Neuron (in vitro differentiated cells): ENCODE data around the gene MADD.
A peak's percentile ranks its signal among the peaks of the same experiment; 100 is the strongest.

ENCODE experiments used
- H2AFZ ChIP-seq: one replicate; pipeline ENCODE4 v1.6.1; 2013; ENCODE audit warnings: low read depth, mild to moderate bottlenecking, inconsistent platforms, low read length, moderate library complexity
- H3K27me3 ChIP-seq: one replicate; pipeline ENCODE4 v1.6.1; 2013; ENCODE audit warnings: low read length; ENCODE audit not compliant: insufficient read depth
- H3K36me3 ChIP-seq: one replicate; pipeline ENCODE4 v1.6.1; 2013; ENCODE audit warnings: low read length; ENCODE audit not compliant: insufficient read depth
- H3K4me1 ChIP-seq: one replicate; pipeline ENCODE4 v1.6.1; 2013; ENCODE audit warnings: low read length; ENCODE audit not compliant: insufficient read depth
- H3K4me3 ChIP-seq: 2 replicates; pipeline ENCODE4 v1.5.1; 2013; ENCODE audit warnings: mild to moderate bottlenecking, low read length, moderate library complexity
- H3K9me3 ChIP-seq: one replicate; pipeline ENCODE4 v1.6.1; 2013; ENCODE audit warnings: low read length

The MADD gene

GRCh38 chr11:47257517-47258316 is 12.2 kb upstream of the MADD start, which contains the start of gene NR1H3:
TSS of gene NR1H3 (plus strand) at chr11:47257996. CDS start at chr11:47259217, 1,221 bp downstream.
- Histone ChIP-seq H3K9me3 (no peaks in the 10 kb centered on the region), H2AFZ (no peak within 1 kb of the TSS), H3K4me3 (peak within 1 kb of the TSS; percentile 27), H3K27me3 (no peaks in the 10 kb centered on the region), H3K36me3 (peaks cover 7% of the 10 kb centered on the region), H3K4me1 (peaks cover 7% of the 10 kb centered on the region)

GRCh38 chr11:47258317-47258902 is 11.5 kb upstream of the MADD start:
- peak overlapping the region; percentile 27 for H3K4me3 ChIP-seq
- no peak overlapping the region for H2AFZ ChIP-seq
- peaks cover 6% of the 10 kb centered on the region for H3K36me3 ChIP-seq
- no peaks in the 10 kb centered on the region for H3K9me3 ChIP-seq
- no peaks in the 10 kb centered on the region for H3K27me3 ChIP-seq
- peaks cover 7% of the 10 kb centered on the region for H3K4me1 ChIP-seq

- H2AFZ ChIP-seq = no peak overlapping the region
- H3K9me3 ChIP-seq = no peaks in the 10 kb centered on the region
- peaks cover 7% of the 10 kb centered on the region for H3K4me1 ChIP-seq
- H3K27me3 ChIP-seq = no peaks in the 10 kb centered on the region
- no peak overlapping the region for H3K4me3 ChIP-seq
- H3K36me3 ChIP-seq = peaks cover 4% of the 10 kb centered on the region
Observed at GRCh38 chr11:47259232-47259977, 10.5 kb upstream of the MADD start.

- Histone ChIP-seq H3K4me1 (peaks cover 7% of the 10 kb centered on the region), H3K4me3 (no peak overlapping the region), H3K36me3 (peaks cover 4% of the 10 kb centered on the region), H3K9me3 (no peaks in the 10 kb centered on the region), H2AFZ (no peak overlapping the region), H3K27me3 (no peaks in the 10 kb centered on the region)
Observed at GRCh38 chr11:47260366-47260765, 9.6 kb upstream of the MADD start.

- Histone ChIP-seq H3K4me1 (peaks cover 7% of the 10 kb centered on the region), H3K4me3 (no peak overlapping the region), H3K27me3 (no peaks in the 10 kb centered on the region), H3K36me3 (peaks cover 4% of the 10 kb centered on the region), H2AFZ (no peak overlapping the region), H3K9me3 (no peaks in the 10 kb centered on the region)
Observed at GRCh38 chr11:47261291-47261800, 8.6 kb upstream of the MADD start.

- Histone ChIP-seq H3K4me1 (peaks cover 9% of the 10 kb centered on the region), H3K36me3 (peaks cover 4% of the 10 kb centered on the region), H2AFZ (no peak overlapping the region), H3K4me3 (no peak overlapping the region), H3K27me3 (no peaks in the 10 kb centered on the region), H3K9me3 (no peaks in the 10 kb centered on the region)
Observed at GRCh38 chr11:47264119-47264518, 5.8 kb upstream of the MADD start.

- H3K27me3 ChIP-seq = no peaks in the 10 kb centered on the region
- no peaks in the 10 kb centered on the region for H3K9me3 ChIP-seq
- no peak overlapping the region for H3K4me3 ChIP-seq
- peaks cover 4% of the 10 kb centered on the region for H3K36me3 ChIP-seq
- peaks cover 9% of the 10 kb centered on the region for H3K4me1 ChIP-seq
- H2AFZ ChIP-seq = no peak overlapping the region
Observed at GRCh38 chr11:47264521-47264920, 5.4 kb upstream of the MADD start.

GRCh38 chr11:47267876-47268275 is 2.1 kb upstream of the MADD start:
- Histone ChIP-seq H2AFZ (no peak overlapping the region), H3K27me3 (no peaks in the 10 kb centered on the region), H3K4me1 (peaks cover 30% of the 10 kb centered on the region), H3K9me3 (no peaks in the 10 kb centered on the region), H3K36me3 (no peaks in the 10 kb centered on the region), H3K4me3 (peak overlapping the region; percentile 76)

- Histone ChIP-seq H2AFZ (peak overlapping the region; percentile 76), H3K4me1 (peaks cover 30% of the 10 kb centered on the region), H3K27me3 (no peaks in the 10 kb centered on the region), H3K4me3 (peak overlapping the region; percentile 76), H3K36me3 (no peaks in the 10 kb centered on the region), H3K9me3 (no peaks in the 10 kb centered on the region)
Observed at GRCh38 chr11:47268448-47269001, 1.4 kb upstream of the MADD start.

- Histone ChIP-seq H3K4me1 (peaks cover 30% of the 10 kb centered on the region), H3K9me3 (no peaks in the 10 kb centered on the region), H3K27me3 (no peaks in the 10 kb centered on the region), H3K4me3 (peak overlapping the region; percentile 76), H2AFZ (peak overlapping the region; percentile 76), H3K36me3 (peaks cover 1% of the 10 kb centered on the region)
Observed at GRCh38 chr11:47269002-47269828, 718 bp upstream of the MADD start.

GRCh38 chr11:47270331-47271271 is 668 bp downstream of the MADD start:
- H3K36me3 ChIP-seq = peaks cover 13% of the 10 kb centered on the region
- peak overlapping the region; percentile 76 for H3K4me3 ChIP-seq
- no peak overlapping the region for H2AFZ ChIP-seq
- no peaks in the 10 kb centered on the region for H3K9me3 ChIP-seq
- no peaks in the 10 kb centered on the region for H3K27me3 ChIP-seq
- H3K4me1 ChIP-seq = peaks cover 30% of the 10 kb centered on the region
